A172 (cell line): ENCODE results near the gene BMP8A. TPM values are rescaled to one million over a fixed set of nuclear protein-coding genes. Genes with fewer than 3 reads are reported as not detected.

ENCODE experiments used
- DNase-seq: peaks from one replicate; pipeline ENCODE4 v3.0.0-alpha.2; 2015; ENCODE audit warnings: low spot score
- total RNA-seq: library from RNA; depleted of rRNA; stranded (reverse); fragments of >200 nt; shearing (Covaris generic); gene quantifications from 2 replicates; pipeline ENCODE4 v1.2.3, GENCODE V29; 2014; rRNA removed

The BMP8A gene
- total RNA-seq, 1 experiment from 2014 or later, result 0.22 TPM

DNA sequence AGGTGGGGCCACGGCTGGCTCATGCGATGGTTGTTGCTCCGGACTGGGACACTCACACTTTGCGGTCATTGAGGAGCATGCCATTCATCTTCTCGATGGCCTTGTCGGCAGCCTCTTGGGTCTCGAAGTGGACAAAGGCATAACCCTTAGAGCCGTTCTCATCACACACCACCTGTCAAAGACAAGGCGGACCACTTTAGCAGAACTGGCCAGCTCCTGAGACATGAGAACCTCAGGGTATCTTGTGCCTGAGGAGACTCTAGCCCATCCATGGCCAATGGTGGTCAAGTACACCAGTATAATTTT is 79.7 kb downstream of the BMP8A start:
- no peak for DNase-seq

DNA sequence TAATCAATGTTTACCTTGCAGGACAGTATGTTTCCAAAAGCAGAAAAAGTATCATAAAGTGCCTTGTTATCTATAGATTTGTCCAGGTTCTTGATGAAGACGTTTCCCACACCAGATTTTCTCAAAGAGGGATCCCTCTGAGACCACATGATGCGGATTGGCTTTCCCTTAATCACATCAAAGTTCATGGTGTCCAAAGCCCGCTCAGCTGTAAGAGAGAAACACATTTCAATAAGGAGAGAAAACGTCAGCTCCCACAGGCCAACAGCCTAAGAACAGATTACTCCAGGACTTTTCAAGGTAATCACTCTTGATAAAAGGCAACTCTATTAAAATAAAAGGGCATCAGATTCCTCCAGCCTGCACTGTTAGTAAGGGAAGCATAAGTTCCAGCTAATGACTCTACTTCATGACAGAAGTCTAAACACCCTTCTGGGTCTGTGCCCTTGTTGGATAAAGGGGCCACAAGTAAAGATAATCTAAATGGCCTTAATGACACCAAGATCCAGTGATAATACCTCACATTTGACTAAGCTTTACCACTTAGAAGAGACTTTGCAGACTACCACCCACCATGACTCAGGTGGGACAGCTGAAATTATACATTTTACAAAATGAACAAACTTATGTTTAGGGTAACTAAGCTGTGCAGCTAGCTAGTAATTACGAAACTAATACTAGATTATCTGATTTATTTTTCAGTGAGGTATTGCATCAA is 81.1 kb downstream of the BMP8A start:
- no peak for DNase-seq

DNA sequence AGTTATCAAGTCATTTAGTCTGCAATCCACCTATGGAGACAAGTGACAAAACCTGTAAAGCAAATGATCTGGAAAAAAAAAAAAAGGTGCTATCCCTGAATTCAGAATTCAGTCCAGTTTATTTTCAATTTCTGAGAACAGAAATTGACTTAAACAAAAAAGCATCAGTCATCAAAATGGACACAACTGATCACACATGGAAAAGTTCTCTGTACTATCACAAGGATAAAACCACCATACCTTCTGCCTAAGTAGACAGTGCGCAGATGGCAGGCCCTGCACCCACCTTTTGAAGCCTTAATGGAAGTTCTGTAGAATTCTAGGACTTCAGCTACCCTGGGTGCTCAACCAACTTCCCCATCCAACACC is 81.6 kb downstream of the BMP8A start:
- DNase-seq, result no peak

DNA sequence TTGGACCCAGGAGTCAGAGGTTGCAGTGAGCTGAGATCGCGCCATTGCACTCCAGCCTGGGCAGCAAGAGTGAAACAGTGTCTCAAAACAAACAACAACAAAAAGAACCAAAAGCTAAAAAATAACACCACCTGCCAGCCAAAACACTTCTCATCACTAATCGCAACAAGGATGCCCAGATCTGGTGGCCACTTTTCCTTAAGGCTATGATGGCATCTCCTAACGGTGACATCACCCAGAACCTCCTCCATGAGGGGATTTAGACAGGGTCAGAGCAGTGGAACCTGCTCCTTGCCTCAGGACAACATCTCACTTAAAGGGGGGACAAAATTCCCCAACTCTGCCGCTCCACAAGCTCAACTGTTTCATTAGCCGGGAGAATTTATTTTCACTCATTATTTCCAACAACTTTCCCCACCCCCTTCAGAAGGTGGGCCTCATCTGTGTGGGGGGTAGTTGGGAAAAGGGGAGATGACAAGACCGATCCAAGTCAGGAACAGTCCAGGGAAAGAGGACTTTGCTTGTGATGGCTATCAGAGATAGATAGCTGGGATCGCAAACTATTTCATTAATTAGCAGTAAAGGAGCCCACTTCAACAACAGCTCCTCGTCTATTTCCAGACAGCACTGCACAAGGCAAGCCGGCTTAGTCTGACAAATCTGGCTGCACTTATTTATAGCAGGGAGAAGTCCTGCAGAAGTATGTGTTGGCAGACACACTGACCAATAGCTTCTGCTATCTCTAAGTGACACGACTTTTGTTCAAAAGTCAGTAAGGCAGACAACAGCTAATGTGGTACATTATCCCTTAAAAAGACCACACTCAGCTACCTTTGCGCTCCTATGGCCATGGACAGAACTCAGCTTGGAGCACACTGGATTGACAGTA is 82.5 kb downstream of the BMP8A start:
- DNase-seq, result no peak

DNA sequence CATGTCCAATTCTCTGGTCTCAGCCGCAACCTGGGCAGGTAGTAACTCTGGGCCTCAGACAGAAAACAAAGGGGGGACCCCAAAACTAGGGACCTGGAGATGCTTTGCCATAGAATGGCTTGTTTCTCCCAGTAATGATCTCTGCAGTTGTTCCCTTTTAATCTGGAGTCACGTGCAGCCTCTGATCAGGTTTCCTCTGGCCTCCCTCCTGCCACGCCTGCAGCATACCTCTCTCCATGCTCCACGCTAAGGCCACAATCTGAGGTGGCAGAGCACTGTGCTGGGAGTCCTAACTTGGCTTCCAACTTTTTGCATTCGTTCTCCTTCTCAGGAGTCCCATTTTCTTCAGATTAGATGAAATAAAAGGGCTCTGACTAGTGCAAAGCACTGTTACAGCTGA is 83.2 kb downstream of the BMP8A start:
- no peak for DNase-seq

Other genes with a start within 250 kb of the BMP8A start
- gene PABPC4, start 85.2 kb downstream of the BMP8A start, total RNA-seq, result 72.8 and 95.1 TPM in 2 replicates
- gene HEYL, start 148.0 kb downstream of the BMP8A start, total RNA-seq, result not detected in 2 replicates
- gene NT5C1A, start 180.5 kb downstream of the BMP8A start, total RNA-seq, result not detected in 2 replicates
- 0.05 TPM in 1 of 2 replicates, not detected in the other for gene HPCAL4, start 199.8 kb downstream of the BMP8A start, total RNA-seq
- 38.6 and 46.1 TPM in 2 replicates for gene PPIE, start 247.2 kb downstream of the BMP8A start, total RNA-seq